Brain microvascular endothelial cell (primary cell): ENCODE data around the gene CNTD1.

Source experiments
- DNase-seq: peaks from one replicate; pipeline ENCODE4 v3.0.0-alpha.2; 2020
- H3K27ac ChIP-seq: fragments of 250-450 bp; sonication (Bioruptor Pico); 2 replicates; pipeline ENCODE4 v1.5.1; 2020; ENCODE audit warnings: mild to moderate bottlenecking, moderate library complexity
- H3K27me3 ChIP-seq: fragments of 250-450 bp; sonication (Bioruptor Pico); replicated peaks from 2 replicates; pipeline ENCODE4 v1.5.1; 2020; ENCODE audit warnings: mild to moderate bottlenecking
- H3K36me3 ChIP-seq: fragments of 250-450 bp; sonication (Bioruptor Pico); replicated peaks from 2 replicates; pipeline ENCODE4 v1.5.1; 2020; ENCODE audit warnings: mild to moderate bottlenecking
- H3K4me3 ChIP-seq: 2 replicates; pipeline ENCODE4 v1.5.1; 2011; ENCODE audit warnings: low read depth, mild to moderate bottlenecking, control low read depth, low read length, moderate library complexity
- in situ Hi-C: cut with HindIII; loops from 2 replicates; pipeline ENCODE4 v1.10.0; 2017; ENCODE audit warnings: low sequenced_read_pairs, low pct_ligation_motif_present
- TF ChIP-seq, protein P1 (sequence below): IDR thresholded peaks from 2 replicates; pipeline ENCODE4 v1.5.1; 2011; ENCODE audit warnings: low read depth, mild to moderate bottlenecking, moderate library complexity, low read length, control low read depth, inconsistent platforms; ENCODE audit errors: missing control alignments

Gene CNTD1

DNA sequence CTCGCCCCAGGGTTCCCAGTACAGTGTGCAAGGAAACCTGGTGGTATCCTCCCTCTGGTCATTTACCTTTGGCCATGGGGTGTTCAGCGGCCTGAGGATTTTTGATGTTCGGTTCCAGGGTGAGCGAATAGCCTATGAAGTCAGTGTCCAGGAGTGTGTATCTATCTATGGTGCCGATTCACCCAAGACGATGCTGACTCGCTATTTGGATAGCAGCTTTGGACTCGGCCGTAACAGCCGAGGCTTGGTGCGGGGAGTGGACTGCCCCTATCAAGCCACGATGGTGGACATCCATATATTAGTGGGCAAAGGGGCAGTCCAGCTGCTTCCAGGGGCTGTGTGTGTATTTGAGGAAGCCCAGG is 46.9 kb downstream of the CNTD1 start:
- no peak overlapping the region for H3K4me3 ChIP-seq
- H3K27me3 ChIP-seq = no peaks in the 10 kb centered on the region
- TF ChIP-seq, protein P1, sequence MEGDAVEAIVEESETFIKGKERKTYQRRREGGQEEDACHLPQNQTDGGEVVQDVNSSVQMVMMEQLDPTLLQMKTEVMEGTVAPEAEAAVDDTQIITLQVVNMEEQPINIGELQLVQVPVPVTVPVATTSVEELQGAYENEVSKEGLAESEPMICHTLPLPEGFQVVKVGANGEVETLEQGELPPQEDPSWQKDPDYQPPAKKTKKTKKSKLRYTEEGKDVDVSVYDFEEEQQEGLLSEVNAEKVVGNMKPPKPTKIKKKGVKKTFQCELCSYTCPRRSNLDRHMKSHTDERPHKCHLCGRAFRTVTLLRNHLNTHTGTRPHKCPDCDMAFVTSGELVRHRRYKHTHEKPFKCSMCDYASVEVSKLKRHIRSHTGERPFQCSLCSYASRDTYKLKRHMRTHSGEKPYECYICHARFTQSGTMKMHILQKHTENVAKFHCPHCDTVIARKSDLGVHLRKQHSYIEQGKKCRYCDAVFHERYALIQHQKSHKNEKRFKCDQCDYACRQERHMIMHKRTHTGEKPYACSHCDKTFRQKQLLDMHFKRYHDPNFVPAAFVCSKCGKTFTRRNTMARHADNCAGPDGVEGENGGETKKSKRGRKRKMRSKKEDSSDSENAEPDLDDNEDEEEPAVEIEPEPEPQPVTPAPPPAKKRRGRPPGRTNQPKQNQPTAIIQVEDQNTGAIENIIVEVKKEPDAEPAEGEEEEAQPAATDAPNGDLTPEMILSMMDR = no peak
- in situ Hi-C loops = no loop called here
- peaks cover 48% of the 10 kb centered on the region for H3K36me3 ChIP-seq
- no peak overlapping the region for H3K27ac ChIP-seq
- DNase-seq = no peak

DNA sequence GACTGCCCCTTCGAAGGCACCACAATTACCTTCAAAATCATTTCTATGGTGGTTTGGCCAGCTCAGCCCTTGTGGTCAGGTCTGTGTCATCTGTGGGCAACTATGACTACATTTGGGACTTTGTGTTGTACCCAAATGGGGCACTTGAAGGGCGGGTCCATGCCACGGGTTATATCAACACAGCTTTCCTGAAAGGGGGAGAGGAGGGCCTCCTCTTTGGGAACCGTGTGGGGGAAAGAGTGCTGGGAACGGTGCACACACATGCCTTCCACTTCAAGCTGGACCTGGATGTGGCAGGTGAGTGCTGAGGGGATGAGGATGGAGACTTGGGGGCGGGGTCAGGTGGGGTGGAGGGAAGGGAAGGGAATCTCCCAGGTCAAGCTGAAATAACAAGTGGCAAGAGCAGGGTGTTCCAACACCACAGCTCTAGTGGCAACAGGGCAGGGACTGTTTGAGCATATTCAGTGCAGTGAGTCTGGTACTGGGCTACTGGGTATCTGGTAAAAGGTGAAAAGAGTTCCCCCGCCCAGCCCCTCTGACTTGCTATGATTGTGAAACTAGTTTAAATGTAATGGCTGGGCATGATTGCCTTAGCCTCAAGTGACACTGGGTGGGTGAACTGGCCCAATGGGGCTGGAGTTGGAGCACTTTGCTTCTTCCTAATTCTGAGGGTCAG is 47.4 kb downstream of the CNTD1 start:
- no peak for DNase-seq
- in situ Hi-C loops = no loop called here
- TF ChIP-seq, protein P1 = no peak
- Histone ChIP-seq H3K27me3 (no peaks in the 10 kb centered on the region), H3K27ac (no peak overlapping the region), H3K36me3 (peaks cover 46% of the 10 kb centered on the region), H3K4me3 (no peak overlapping the region)

DNA sequence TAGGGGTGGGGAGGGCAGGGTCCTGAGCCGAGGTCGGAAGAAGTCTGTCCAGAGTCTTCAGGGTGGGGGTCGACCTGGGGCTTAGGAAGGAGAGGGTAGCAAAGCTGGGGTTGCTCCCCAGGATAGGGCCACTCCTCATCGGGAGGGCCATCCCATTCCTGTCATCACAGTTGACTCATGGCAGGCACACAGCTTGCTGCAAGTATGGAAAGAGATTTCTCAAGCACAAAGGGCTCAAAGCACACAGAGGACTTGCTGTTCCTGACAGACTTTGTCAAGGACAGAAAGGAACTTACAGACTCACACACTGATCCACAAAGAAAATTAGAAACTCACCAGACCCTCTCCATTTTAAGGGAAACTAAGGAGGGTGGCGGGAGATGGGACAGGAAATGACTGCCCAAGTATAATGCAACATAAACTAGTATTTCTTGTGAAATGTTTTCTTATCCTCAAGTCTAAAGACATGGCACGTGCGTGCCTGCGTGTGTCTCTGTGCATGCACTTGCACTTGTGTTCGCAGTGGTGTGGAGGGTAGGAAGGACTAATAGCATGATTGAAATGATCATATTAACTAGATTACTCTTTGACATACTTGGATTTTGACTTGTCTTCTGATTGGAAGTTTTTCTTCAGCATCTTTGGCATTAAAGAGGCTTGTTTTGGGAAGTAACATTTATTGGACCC is 48.1 kb downstream of the CNTD1 start:
- DNase-seq = no peak
- Histone ChIP-seq H3K27me3 (no peaks in the 10 kb centered on the region), H3K4me3 (no peak overlapping the region), H3K27ac (no peak overlapping the region), H3K36me3 (peaks cover 39% of the 10 kb centered on the region)
- in situ Hi-C loops = no loop called here
- TF ChIP-seq, protein P1 = no peak

DNA sequence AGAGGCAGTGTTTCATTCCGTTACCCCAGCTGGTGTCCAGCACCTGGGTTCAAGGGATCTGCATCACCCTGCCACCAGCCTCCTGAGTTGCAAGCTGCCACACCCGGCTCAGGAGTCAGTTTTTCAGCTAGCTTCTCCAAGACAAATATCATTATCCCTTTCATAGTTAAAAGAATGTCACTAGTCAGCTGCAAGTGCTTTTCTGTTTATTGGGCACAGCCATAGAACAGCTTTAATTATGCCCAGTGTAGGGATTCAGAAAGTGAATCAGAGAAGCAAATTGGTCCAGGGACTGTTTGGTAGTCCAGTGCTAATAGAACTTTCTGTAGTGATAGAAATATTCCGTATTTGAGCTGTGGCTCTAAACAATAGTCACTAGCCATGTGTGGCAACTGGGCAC is 49.4 kb downstream of the CNTD1 start:
- DNase-seq = no peak
- Histone ChIP-seq H3K36me3 (peaks cover 25% of the 10 kb centered on the region), H3K27ac (no peak overlapping the region), H3K27me3 (no peaks in the 10 kb centered on the region), H3K4me3 (no peak overlapping the region)
- TF ChIP-seq, protein P1 = no peak
- in situ Hi-C loops = no loop called here

DNA sequence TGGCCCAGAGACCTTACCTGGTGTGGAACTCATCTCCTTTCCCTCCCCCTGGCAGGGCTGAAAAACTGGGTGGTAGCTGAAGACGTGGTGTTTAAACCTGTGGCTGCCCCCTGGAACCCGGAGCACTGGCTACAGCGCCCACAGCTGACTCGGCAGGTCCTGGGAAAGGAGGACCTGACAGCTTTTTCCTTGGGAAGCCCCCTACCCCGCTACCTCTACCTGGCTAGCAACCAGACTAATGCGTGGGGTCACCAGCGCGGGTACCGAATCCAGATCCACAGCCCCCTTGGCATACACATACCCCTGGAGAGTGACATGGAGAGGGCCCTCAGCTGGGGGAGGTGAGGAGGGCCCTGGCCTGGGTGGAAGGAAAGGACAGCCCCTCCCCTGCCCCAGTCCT is 50.4 kb downstream of the CNTD1 start:
- DNase-seq = no peak
- peaks cover 19% of the 10 kb centered on the region for H3K36me3 ChIP-seq
- no peaks in the 10 kb centered on the region for H3K27me3 ChIP-seq
- H3K27ac ChIP-seq = no peak overlapping the region
- TF ChIP-seq, protein P1 = no peak
- H3K4me3 ChIP-seq = no peak overlapping the region
- in situ Hi-C loops = no loop called here
